ENCODE results near the gene MEGF10.
A peak's percentile ranks its signal among the peaks of the same experiment; 100 is the strongest.
"Not testable (repeated sequence)": the region's sequence is repeated elsewhere in the genome, so short reads cannot be mapped to it uniquely, and the experiment has no call there.

Gene MEGF10

GRCh38 chr5:127298036-127298429 lies 7.4 kb downstream of the MEGF10 start:
- no peak for DNase-seq (ENCODE audit: low spot score)

- DNase-seq (ENCODE audit: low spot score), result no peak
Observed at GRCh38 chr5:127298656-127299055, 8.1 kb downstream of the MEGF10 start.

GRCh38 chr5:127299678-127300077 lies 9.1 kb downstream of the MEGF10 start:
- DNase-seq (ENCODE audit: low spot score), result no peak

- no peak for DNase-seq (ENCODE audit: low spot score)
Observed at GRCh38 chr5:127302509-127302908, 11.9 kb downstream of the MEGF10 start.

GRCh38 chr5:127303404-127303803 lies 12.8 kb downstream of the MEGF10 start:
- DNase-seq (ENCODE audit: low spot score), result no peak

GRCh38 chr5:127305493-127305892 lies 14.9 kb downstream of the MEGF10 start:
- no peak for DNase-seq (ENCODE audit: low spot score)

- no peak for DNase-seq (ENCODE audit: low spot score)
Observed at GRCh38 chr5:127306036-127306435, 15.4 kb downstream of the MEGF10 start.

- DNase-seq (ENCODE audit: low spot score), result no peak
Observed at GRCh38 chr5:127306647-127307046, 16.1 kb downstream of the MEGF10 start.

GRCh38 chr5:127307868-127308267 lies 17.3 kb downstream of the MEGF10 start:
- DNase-seq (ENCODE audit: low spot score), result no peak

- not testable (repeated sequence) for DNase-seq (ENCODE audit: low spot score)
Observed at GRCh38 chr5:127308325-127308724, 17.7 kb downstream of the MEGF10 start.

GRCh38 chr5:127308945-127309344 lies 18.3 kb downstream of the MEGF10 start:
- DNase-seq (ENCODE audit: low spot score), result no peak

- no peak for DNase-seq (ENCODE audit: low spot score)
Observed at GRCh38 chr5:127311349-127311748, 20.8 kb downstream of the MEGF10 start.

- no peak for DNase-seq (ENCODE audit: low spot score)
Observed at GRCh38 chr5:127311781-127312525, 21.4 kb downstream of the MEGF10 start.

- no peak for DNase-seq (ENCODE audit: low spot score)
Observed at GRCh38 chr5:127313379-127313778, 22.8 kb downstream of the MEGF10 start.

GRCh38 chr5:127313847-127314473 lies 23.4 kb downstream of the MEGF10 start:
- DNase-seq (ENCODE audit: low spot score), result peak; percentile 81

- DNase-seq (ENCODE audit: low spot score), result no peak
Observed at GRCh38 chr5:127316011-127316410, 25.4 kb downstream of the MEGF10 start.

GRCh38 chr5:127317385-127317784 lies 26.8 kb downstream of the MEGF10 start:
- not testable (repeated sequence) for DNase-seq (ENCODE audit: low spot score)

- DNase-seq (ENCODE audit: low spot score), result no peak
Observed at GRCh38 chr5:127320032-127320965, 29.7 kb downstream of the MEGF10 start.

- DNase-seq (ENCODE audit: low spot score), result no peak
Observed at GRCh38 chr5:127321465-127321864, 30.9 kb downstream of the MEGF10 start.

GRCh38 chr5:127322403-127322802 lies 31.8 kb downstream of the MEGF10 start:
- DNase-seq (ENCODE audit: low spot score), result no peak

GRCh38 chr5:127324756-127325155 lies 34.2 kb downstream of the MEGF10 start:
- no peak for DNase-seq (ENCODE audit: low spot score)

GRCh38 chr5:127326431-127326830 lies 35.8 kb downstream of the MEGF10 start:
- no peak for DNase-seq (ENCODE audit: low spot score)

Data from GM03348 (cell line).